ENCODE results near the gene ARMC10. TPM values are rescaled to one million over a fixed set of nuclear protein-coding genes. Genes with fewer than 3 reads are reported as not detected.

ARMC10 gene
- total RNA-seq, 2 donors from 2014 or later = 46.3 to 48.9 TPM

GRCh38 chr7:103114576-103115008 lies 39.7 kb downstream of the ARMC10 start:
- WGBS, 2 experiments (ENCODE audit: insufficient coverage in 1 of 2, insufficient read length in 1 of 2) = 80 to 82% methylated on average over 1 of the region's 1 CpG
- H3K36me3 ChIP-seq (ENCODE audit: control insufficient read depth, insufficient read depth, low read length) = no peaks in the 10 kb centered on the region
- Mint-ChIP-seq H3K4me1 (no peaks in the 10 kb centered on the region), H3K27me3 (ENCODE audit: insufficient read depth) (no peaks in the 10 kb centered on the region), H3K36me3 (ENCODE audit: low read depth) (peaks cover 49% of the 10 kb centered on the region), H3K27ac (peak overlapping the region; percentile 2), H3K4me3 (no peak overlapping the region), H3K9me3 (peaks cover 6% of the 10 kb centered on the region)
- no peak overlapping the region for H3K9ac ChIP-seq (ENCODE audit: extremely low read depth, low read length, poor library complexity, severe bottlenecking)
- H3K9me3 ChIP-seq (ENCODE audit: control insufficient read depth, low read length) = no peaks in the 10 kb centered on the region
- no peak overlapping the region for H3K27ac ChIP-seq (ENCODE audit: low read depth, low read length)
- no peak for DNase-seq
- no peaks in the 10 kb centered on the region for H3K27me3 ChIP-seq (ENCODE audit: control insufficient read depth, insufficient read depth, low read length, poor library complexity, severe bottlenecking)
- TF ChIP-seq, protein P1, sequence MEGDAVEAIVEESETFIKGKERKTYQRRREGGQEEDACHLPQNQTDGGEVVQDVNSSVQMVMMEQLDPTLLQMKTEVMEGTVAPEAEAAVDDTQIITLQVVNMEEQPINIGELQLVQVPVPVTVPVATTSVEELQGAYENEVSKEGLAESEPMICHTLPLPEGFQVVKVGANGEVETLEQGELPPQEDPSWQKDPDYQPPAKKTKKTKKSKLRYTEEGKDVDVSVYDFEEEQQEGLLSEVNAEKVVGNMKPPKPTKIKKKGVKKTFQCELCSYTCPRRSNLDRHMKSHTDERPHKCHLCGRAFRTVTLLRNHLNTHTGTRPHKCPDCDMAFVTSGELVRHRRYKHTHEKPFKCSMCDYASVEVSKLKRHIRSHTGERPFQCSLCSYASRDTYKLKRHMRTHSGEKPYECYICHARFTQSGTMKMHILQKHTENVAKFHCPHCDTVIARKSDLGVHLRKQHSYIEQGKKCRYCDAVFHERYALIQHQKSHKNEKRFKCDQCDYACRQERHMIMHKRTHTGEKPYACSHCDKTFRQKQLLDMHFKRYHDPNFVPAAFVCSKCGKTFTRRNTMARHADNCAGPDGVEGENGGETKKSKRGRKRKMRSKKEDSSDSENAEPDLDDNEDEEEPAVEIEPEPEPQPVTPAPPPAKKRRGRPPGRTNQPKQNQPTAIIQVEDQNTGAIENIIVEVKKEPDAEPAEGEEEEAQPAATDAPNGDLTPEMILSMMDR (conservative IDR thresholded peaks at IDR 0.05) = no peak
- H3K4me3 ChIP-seq (ENCODE audit: low read length) = no peak overlapping the region
- no peaks in the 10 kb centered on the region for H3K4me1 ChIP-seq (ENCODE audit: control insufficient read depth, insufficient read depth, low read length)

DNA sequence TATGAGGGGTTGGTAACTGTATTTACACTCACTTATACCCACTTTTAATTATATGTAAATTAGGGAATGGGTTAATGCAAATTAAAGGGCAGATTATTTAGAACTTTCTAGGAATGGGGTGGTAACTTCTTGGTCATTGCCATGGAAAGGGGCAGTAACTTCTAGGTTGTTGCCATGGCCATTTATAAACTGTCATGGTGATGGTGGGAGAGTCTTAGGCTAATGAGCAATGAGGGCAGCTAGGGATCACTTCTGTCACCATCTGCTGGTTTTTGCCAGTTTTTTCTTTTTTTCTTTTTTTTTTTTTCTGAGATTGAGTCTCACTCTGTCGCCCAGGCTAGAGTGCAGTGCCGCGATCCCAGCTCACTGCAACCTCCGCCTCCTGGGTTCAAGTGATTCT lies 40.8 kb downstream of the ARMC10 start:
- Mint-ChIP-seq H3K36me3 (ENCODE audit: low read depth) (peaks cover 46% of the 10 kb centered on the region), H3K9me3 (peaks cover 6% of the 10 kb centered on the region), H3K27me3 (ENCODE audit: insufficient read depth) (no peaks in the 10 kb centered on the region), H3K27ac (no peak overlapping the region), H3K4me3 (no peak overlapping the region), H3K4me1 (no peaks in the 10 kb centered on the region)
- no peak for DNase-seq
- TF ChIP-seq, protein P1 (conservative IDR thresholded peaks at IDR 0.05) = no peak
- Histone ChIP-seq H3K27ac (ENCODE audit: low read depth, low read length) (no peak overlapping the region), H3K36me3 (ENCODE audit: control insufficient read depth, insufficient read depth, low read length) (peaks cover 1% of the 10 kb centered on the region), H3K9ac (ENCODE audit: extremely low read depth, low read length, poor library complexity, severe bottlenecking) (no peak overlapping the region), H3K27me3 (ENCODE audit: control insufficient read depth, insufficient read depth, low read length, poor library complexity, severe bottlenecking) (no peaks in the 10 kb centered on the region), H3K9me3 (ENCODE audit: control insufficient read depth, low read length) (no peaks in the 10 kb centered on the region), H3K4me1 (ENCODE audit: control insufficient read depth, insufficient read depth, low read length) (no peaks in the 10 kb centered on the region), H3K4me3 (ENCODE audit: low read length) (no peak overlapping the region)
- WGBS, 2 experiments (ENCODE audit: insufficient coverage in 1 of 2, insufficient read length in 1 of 2) = 87 to 95% methylated on average over 3 to 4 of the region's 4 CpGs

DNA sequence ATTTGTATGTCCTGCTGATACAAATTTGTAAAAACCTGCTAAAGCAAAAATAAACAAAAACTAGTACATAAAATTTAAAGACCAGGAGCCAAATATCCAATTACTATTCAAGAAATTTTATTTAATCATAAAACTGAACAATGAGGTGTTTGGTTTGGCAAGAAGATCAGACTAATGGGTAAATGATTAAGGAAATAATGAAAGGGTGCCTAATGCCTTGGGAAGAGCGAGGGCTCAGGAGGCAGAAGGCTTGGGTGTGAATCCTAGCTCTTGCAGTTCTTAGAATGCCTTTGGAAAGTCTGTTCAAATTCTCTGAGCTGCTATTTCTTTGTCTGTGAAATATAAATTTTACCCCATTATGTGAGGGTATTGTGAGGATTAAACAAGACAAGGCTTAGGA lies 41.6 kb downstream of the ARMC10 start:
- Mint-ChIP-seq H3K36me3 (ENCODE audit: low read depth) (peaks cover 39% of the 10 kb centered on the region), H3K27ac (no peak overlapping the region), H3K9me3 (peaks cover 6% of the 10 kb centered on the region), H3K27me3 (ENCODE audit: insufficient read depth) (no peaks in the 10 kb centered on the region), H3K4me1 (no peaks in the 10 kb centered on the region), H3K4me3 (no peak overlapping the region)
- peaks cover 8% of the 10 kb centered on the region for H3K36me3 ChIP-seq (ENCODE audit: control insufficient read depth, insufficient read depth, low read length)
- no peak overlapping the region for H3K9ac ChIP-seq (ENCODE audit: extremely low read depth, low read length, poor library complexity, severe bottlenecking)
- no peaks in the 10 kb centered on the region for H3K4me1 ChIP-seq (ENCODE audit: control insufficient read depth, insufficient read depth, low read length)
- H3K27ac ChIP-seq (ENCODE audit: low read depth, low read length) = no peak overlapping the region
- H3K9me3 ChIP-seq (ENCODE audit: control insufficient read depth, low read length) = no peaks in the 10 kb centered on the region
- TF ChIP-seq, protein P1 (conservative IDR thresholded peaks at IDR 0.05) = no peak
- 87 to 100% methylated on average over 1 of the region's 1 CpG for WGBS, 2 experiments (ENCODE audit: insufficient coverage in 1 of 2, insufficient read length in 1 of 2)
- DNase-seq = no peak
- no peaks in the 10 kb centered on the region for H3K27me3 ChIP-seq (ENCODE audit: control insufficient read depth, insufficient read depth, low read length, poor library complexity, severe bottlenecking)
- H3K4me3 ChIP-seq (ENCODE audit: low read length) = no peak overlapping the region
